DMS153 treated with DMSO at 0.1 percent for 48 hours (cell line): ENCODE data around the gene TNS1.

Experiments used
- DNase-seq: peaks from one replicate; lab custom pipeline; 2025; ENCODE audit not compliant: unreplicated experiment; lab: John Stamatoyannopoulos, UW

The TNS1 gene

DNA sequence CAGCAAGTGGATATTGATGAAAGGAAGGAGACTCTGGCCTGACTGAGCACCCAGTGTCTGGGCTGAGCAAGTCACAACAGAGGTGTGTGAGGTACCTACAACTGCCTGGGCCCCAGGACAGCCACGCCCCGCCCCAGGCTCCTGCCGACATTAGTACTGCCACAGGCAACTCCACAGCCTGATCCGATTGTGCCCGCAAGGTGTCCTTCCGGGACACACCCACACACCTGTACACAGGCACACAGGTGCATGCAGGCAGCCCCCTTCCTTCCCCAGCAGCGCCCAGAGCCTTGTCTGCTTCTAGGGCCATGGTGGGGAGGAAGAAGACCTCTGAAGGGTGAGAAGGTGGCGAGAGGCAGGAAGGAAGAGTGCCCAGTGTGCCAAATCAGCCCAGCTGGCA is 83.6 kb downstream of the TNS1 start:
- no peak for DNase-seq

DNA sequence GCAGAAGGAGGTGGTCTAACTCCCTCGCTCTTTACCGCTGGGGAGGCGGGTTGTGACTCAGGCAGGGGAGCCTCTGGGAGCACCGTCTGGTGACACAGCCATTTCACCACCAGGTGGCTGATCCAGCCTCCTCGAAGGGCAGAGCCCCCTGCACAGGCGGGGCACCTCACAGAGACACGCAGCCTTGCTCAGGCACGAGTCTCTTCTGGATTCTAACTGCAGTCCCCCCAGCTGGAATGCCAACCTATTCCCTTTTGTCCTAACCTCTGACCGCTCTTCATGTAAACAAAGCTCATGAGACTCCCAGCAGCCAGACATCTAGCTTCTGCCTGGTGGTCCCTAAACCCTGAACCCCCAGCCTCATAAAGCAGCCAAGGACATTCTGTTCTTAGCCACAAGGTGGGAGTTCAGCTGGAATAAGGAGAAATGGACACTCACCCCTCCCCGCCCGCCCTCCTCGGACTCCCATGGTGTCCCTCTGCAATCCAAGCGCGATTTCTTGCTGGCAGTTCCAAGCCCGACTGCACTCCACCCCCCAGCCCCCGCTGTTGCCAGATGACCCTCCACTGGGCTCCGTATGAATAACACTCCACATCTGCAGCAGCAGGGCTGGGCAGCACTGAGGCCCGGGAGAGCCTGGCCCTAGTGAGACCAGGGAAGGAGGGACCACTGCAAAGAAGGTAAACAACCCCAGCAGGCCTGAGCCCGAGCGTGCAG is 84.3 kb downstream of the TNS1 start:
- no peak for DNase-seq

DNA sequence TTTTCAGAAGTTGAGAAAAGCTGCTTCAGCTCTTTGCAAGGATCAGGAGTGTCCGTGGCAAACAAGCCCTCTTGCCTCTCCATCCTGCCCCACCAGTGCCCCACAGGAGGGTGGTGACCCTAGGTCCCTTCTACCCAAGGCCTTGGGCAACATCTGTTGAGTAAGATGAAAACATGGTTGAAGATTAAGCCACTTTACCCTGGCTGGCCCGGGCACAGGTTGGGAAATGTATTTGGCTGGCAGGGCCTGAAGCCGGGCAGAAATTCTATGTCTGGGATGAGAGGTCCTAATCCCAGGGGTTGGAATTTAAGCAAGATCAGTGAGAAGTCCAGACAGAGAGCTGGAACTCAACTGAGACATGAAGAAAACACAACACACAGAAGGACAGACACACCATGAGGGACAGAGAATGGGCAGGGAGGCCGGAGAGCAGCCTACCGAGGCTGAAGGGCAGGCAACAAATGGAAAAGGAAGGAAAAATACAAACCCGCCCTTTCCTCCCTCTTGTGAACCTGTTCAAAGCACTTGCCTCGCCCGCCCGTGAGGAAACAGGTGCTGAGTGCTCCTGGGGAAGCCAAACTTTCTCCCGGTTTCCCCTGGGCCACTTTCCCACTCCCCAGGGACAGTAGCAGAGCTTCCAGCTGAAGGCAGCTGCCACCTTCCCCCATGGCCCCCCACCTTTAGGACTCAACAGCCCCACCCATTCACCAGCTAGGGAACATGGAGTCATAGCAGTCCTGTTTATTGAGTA is 86.1 kb downstream of the TNS1 start:
- no peak for DNase-seq

DNA sequence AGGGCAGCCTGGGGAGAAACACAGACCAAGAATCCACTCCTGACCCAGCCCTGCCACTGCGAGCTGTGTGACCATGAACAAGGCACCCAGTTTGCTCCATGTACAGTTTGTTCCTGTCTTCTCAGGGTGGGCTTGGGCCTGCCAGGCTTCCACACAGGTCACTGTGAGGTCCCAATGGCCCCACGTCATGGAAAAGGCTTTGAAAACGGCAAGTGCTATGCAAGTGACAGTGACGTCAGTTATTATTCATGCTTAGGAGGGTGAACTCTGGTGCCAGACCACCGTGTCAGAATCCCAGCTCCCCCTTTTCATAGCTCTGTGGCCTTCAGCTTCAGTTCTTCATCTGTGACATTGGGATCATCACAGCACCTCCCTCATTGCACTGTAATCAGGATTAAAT is 87.1 kb downstream of the TNS1 start:
- DNase-seq: no peak

DNA sequence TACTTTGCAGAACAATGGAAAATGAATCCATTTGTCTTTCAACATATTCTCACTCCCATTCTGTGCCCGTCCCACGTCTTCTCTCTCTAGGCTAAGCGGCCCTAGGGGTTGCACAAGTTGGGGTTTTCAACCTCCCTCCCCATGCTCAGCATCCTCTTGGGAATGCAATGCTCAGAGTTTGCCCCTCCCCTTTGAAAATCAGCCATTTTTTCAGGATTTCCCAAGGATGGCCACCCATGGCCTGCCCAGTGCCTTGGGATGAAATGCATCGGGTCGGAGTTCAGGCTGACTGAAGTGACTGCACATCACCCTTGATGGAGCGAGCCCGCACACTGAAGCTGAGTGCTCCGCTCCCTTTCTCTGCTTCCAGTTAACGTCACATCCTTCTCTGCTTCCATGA is 87.9 kb downstream of the TNS1 start:
- no peak for DNase-seq

DNA sequence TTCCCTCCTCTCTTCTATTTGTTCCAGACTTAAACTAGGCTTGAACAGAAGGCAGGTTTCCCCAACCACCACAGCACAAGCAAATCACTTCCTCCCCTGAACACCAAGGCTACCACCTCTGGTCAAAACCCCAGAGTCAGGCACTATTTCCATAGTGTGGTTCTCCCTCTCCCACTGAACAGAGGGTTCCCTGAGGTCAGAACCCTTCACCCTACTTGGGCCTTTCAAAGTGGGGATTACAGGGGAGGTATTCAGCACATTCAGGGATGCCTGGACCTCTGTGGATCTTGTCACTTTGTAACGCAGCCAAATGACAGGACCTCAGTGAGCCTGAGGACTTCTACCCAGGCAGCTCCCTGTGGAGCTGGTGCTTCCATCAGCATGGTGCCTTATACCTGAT is 88.7 kb downstream of the TNS1 start:
- DNase-seq: no peak

DNA sequence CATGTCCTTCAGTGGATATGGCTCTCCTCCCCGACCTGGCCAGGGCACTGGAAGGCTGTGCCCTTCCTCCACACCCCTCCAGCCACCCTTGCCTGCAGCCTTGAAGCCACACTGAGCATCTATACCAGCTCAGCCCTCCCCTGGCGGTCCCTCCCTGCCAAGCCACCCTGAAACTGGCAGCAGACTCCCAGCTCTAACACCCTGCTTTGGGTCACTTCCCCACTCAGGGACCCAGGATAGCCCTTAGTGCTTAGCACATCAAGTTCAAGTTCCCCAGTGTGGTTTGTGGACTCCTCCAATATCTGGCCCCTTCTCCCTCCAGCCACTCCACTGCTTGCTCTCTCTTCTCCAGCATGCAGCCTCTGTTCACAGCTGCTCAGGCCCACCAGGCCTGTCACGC is 89.4 kb downstream of the TNS1 start:
- DNase-seq: no peak

DNA sequence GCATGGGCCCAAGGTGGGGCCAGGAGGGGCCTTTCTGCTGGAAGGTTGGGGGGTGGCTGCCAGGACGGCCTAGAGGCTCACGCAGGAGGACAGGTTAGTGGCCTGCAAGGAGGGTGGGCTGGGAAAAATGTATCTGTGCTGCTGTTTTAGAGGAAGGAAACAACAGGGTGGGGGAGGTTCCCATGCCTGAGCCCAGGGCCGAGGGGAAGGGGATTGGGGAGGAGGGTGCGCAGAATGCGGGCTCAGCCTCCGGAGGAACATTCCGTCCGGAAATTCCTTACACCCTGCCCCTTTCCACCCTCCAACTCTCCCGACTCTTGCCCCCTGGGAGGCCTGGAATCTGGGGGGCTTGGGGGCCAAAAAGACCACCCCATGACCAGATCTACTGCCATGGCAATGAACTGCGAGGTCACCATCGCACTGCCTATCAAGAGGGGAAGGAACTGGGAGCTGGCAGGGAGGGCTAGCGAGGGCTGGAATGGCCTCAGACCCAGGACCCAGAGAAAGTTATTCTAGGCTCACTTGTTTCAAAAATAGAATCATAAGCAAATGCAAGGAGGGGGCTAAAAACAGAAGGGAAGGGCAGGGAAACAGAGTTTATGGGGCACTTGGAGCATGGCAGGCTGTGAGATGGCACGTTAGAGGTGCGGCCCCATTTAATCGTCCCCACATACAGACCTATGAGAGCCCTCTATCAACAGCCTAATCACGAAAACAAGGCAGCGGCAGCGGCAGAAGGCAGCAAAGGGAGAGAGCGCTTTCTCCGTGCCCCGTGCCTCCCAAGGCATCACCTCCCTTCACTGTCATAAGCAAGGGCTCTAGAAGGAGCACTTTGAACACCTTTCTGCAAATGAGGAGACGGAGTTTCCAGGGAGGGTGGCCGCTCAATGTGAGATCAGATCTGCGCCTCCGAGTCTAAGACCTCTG is 90.4 kb downstream of the TNS1 start:
- no peak for DNase-seq

DNA sequence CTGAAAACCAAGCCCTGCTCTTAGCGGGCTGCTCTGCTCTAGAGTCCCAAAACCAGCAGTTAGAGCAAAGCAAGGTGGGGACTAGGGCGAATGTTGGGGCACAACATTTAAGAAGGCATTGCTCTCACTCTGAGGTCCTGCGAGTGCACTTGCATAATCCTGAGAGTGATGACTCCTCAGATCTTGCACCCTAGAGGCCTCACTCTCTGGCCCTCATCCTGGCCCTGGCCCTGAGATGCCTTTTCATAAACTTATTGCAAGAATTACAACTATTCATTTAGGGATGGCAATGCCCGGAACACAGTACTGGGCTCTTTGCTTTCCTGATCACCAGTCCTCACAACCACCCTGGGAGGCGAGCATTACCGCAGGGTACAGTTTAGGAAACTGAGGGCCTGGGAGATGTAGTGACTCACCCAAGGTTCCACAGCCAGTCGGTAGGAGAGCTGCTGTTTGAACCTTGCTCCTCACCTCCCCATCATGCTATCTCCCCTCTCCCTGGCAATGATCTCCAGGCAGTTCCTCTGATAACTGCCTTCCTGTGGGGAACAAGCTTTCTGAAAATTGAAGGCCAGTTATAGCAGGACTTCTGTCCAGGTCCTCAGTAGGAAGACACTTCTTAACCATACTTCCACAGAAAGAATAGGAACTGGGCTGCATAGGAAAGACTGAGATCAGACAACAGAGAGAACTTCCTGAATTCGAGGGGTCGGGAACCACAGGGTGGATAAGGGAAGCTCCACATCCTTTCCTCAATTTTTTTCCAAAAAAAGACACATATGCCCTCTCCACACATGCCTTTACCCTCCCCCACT is 91.3 kb downstream of the TNS1 start:
- no peak for DNase-seq

DNA sequence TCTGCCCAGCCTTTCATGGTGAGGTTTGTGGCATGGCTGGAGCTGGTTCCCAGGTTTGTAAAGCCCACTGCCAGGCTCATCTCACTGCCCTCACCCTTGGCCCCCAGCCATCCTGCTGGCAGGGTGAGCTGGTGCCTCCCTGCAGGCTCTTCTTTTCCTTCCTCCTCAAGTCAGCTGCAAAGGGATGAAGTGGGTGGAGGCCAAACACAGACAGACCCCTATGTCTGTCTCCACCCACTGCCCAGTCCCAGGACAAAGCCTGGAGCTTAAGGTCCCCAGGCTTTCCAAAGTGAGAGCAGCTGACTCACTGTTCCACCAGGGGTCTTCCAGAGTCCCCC is 92.0 kb downstream of the TNS1 start:
- DNase-seq: no peak

DNA sequence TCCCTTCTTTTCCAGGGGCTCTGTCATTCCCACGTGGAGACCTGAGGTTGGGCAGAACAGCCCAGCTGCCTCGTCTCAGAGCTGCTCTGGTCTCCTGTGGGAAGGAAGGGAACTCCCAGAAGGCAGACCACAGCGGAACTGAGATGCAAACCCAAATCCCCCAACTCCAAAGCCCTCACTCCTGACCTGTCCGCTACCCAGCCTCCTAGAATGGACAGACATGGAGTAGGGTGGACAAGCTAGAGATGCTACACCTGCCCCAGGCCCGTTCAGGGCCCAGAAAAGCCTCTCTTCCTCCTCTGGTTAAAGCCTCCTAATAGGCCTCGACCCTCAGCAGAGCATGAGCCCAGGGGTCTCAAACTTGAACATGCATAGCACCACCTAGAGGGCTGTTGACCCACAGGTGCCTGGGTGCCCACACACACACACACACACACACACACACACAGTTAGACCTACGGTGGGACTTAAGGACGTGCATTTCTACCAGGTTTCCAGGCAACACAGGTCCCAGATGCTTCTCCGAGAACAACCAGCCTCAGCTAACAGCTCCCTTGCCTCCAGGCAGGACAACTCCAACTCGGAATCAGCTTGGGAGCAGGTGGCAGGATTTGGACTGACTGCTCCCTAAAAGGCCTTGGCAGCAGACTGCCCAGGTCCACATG is 93.5 kb downstream of the TNS1 start:
- DNase-seq: no peak

DNA sequence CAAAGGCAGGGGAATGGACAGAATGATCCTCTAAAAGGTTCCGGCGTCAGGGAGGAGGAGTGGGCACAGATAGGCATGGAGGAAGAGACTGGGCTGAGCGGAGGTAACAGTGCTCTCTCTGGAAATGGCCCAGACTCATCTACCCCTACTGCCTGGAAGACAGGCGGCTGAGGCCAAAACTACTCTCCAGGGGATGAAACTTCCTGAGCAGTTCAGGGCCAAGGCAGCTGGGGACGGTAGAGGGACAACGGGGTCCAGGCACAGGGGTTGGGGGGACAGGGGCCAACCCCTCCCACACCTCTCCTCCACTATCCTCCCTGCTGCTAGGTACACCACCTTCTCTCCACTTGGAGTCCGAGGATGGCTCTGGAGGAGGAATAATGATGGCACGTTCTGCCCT is 94.3 kb downstream of the TNS1 start:
- DNase-seq: no peak

DNA sequence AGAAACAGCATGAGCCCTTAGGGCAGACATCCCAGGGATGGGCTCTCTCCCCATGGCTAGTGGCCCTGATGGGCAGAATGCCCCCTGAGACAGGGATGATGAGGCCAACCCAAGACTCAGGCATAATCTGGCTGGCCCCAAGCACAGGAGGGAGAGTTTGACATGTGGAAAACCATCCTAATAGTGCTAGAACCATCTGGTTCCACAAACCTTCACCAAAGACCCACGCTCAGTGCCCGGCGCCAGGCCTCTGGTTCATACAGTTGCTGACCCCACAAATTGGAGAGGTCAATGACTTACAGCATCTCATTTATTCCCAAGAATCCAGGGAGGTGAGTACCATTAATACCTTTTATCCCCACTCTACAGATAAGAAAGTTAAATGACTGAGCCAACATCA is 95.5 kb downstream of the TNS1 start:
- DNase-seq: no peak

DNA sequence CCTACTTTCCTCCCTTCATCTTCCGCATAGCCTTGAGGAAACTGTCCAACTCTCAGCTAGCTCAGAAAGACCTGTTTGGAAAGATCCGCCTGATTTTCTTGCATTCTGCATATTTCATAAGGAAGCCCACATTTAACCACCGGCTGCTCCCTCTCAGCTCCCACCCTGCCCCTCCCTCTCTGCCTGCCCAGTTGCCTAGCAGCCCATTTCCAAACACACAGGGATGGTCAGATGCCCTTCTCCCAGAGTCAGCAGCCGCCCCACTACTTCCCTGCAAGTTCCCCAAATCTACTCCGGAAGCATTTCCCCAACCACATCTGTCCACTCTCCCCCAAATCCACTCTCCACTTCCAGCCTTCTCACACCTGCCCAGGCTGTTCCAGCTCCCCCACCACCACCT is 96.0 kb downstream of the TNS1 start:
- no peak for DNase-seq

DNA sequence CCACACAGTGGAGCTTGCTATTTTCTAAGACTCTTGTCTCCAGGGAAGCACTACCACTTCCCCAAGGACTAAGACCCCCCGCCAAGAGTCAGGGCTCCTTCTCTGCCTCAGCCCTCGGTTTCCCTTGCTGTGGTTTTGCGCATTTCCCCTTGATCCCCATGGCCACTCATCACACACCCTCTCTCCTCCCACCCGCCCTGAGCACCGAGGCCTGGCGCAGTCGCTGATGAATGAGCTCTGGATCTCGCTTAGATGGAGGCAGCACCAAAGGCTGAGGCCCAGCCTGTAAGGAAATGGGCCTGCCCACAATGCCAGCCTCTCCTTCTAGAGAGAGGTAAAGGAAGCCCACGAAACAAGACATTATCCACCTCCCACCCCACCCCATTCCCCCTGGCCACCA is 96.9 kb downstream of the TNS1 start:
- no peak for DNase-seq

DNA sequence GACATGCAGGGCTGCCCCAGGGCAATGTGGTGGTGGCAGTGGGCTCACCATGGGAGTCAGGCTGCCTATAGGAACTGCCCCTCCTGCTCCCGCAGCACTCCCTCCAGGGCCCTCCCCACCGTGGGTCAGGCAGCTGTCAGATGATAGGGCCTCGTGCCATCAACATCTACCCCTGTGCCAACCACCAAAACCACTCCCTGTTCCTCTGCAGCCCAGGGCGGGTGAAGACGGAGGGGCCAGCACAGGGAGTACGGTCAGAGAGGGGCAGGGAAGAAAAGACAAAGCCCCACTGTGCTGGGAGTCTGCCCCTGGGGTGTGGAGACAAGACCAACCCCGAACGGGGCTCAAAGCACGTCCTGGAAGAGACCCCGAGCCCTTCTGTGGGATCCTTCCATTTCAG is 97.4 kb downstream of the TNS1 start:
- no peak for DNase-seq

DNA sequence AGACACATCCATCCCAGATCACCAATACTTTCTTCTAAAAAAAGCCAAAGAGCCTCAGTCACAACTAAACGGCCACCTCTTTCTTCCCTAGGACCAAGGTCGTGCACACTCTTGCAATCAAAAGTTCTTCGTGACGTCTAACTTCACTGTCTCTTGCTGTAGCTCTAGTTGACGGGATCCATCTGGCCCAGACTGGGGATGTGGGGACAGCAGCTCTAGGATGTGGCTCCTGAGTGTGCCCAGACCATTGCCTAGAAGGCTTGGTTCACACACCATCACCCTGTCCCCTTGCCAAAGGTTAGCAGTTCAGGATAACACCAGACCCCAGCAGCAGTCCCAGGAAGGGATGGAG is 98.2 kb downstream of the TNS1 start:
- DNase-seq: no peak

DNA sequence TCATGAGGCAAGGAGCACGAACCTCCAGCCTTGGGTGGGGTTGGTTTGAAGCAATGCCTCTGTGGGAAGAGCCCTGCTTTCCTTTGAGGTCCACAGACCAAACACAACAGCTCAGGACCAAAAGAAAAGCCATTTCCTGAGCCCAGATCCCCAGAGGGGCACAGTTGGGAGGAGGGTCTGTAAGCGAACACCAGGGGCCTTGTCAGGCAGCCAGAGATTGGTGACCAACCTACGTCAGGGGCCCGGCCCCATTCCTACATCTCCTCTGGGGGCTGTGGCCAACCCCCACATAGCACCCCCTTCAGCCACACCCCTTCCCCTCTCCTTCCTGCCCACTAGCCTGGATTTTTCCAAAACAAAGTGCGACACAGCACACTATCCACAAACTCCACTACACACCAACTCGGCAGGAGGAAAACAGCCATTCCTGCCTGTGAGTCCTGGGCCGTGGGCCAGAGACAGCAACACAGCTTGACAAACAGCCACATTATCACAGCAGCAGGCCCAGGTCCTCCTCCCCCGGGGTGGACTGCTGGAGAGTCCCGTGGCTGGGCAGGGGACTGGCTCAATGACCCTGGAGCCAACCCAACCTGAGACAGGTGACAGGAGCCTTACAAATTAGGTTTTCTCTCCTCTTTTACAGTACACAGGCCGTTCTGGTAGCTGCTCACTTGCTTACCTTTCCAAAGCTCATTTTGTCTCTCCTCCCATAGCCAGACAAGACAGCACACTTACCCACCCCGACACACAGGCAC is 98.8 kb downstream of the TNS1 start:
- no peak for DNase-seq

DNA sequence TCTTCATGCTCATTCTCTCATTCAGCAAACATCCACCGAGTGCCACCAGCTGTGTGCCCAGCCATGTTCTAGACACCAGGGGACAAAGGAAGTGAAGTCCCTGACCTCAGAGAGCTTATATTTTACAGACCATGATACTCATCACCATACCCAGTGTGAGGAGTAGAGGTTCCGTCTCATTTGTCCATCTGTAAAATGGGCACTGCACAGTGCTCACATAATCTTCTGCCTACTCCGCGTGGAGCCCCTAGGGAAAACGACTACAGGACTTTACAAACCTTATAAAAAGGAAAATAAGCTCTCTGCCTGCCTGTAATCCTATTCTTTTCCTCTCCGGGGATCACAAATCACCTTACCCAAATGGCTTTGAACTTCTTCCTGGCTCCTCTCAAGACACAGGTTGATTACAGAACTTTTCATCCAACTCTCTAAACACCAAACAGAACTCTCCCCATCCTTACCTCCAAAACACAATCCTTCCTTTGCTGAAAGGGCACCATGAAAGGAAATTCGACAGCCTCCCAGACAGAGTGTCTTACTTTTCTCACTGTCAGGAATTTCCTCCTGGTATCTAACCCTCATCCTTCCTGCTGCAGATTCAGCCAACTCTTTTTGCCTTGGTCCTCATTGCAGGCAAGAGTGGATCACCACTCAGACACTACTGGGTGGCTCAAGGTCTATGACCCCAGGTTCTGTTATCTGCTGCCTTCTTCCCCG is 99.5 kb downstream of the TNS1 start:
- DNase-seq: no peak
